LNCAP (cell line): ENCODE data around the gene ELOVL2.

Experiments
- CTCF ChIP-seq: fragments of 450-650 bp; IDR thresholded peaks from 2 replicates; pipeline ENCODE4 v1.5.1; 2017; ENCODE audit warnings: mild to moderate bottlenecking

The ELOVL2 gene

GRCh38 chr6:11043961-11044711 is at the start of gene ELOVL2:
TSS of gene ELOVL2 (minus strand) at chr6:11044305. CDS start at chr6:11044230, 75 bp downstream.
- TF ChIP-seq CTCF = peak; percentile 24; the same call in 1 of the 2 replicates

GRCh38 chr6:11093376-11093625 is 49.2 kb upstream of the ELOVL2 start:
- TF ChIP-seq CTCF = no peak

- TF ChIP-seq CTCF = no peak
Measured at GRCh38 chr6:11092668-11093375, 48.7 kb upstream of the ELOVL2 start.

GRCh38 chr6:11089695-11090094 is 45.6 kb upstream of the ELOVL2 start:
- no peak for TF ChIP-seq CTCF

- TF ChIP-seq CTCF = no peak
Measured at GRCh38 chr6:11085758-11086435, 41.8 kb upstream of the ELOVL2 start.

- no peak for TF ChIP-seq CTCF
Measured at GRCh38 chr6:11083956-11084355, 39.9 kb upstream of the ELOVL2 start.

- no peak for TF ChIP-seq CTCF
Measured at GRCh38 chr6:11083491-11083890, 39.4 kb upstream of the ELOVL2 start.
